Activated CD4-positive, alpha-beta T cell treated with anti-CD3 and anti-CD28 coated beads for 36 hours (primary cell): Measurements from ENCODE around the gene ZNF618. TPM values are rescaled to one million over a fixed set of nuclear protein-coding genes. Genes with fewer than 3 reads are reported as not detected.

Experiments used
- ATAC-seq: fragments of 200-7000 bp; cut with Tn5 transposase; one replicate; pipeline ENCODE4 v1.10.0; 2021; ENCODE audit warnings: mild to moderate bottlenecking, moderate library complexity
- CTCF ChIA-PET: fragments of 350-600 bp; sonication (Branson Sonifier 250); formaldehyde crosslinking; loops from one replicate; lab custom pipeline; 2021; ENCODE audit warnings: antibody characterized with exemption; lab: Charles Lee
- POLR2A ChIA-PET: fragments of 350-600 bp; sonication (Branson Sonifier 250); formaldehyde crosslinking; loops from one replicate; lab custom pipeline; 2021; ENCODE audit warnings: antibody characterized with exemption, inconsistent platforms; lab: Charles Lee
- DNase-seq: peaks from one replicate; pipeline ENCODE4 v3.0.0-alpha.2; 2020
- H3K27ac Mint-ChIP-seq: one replicate; pipeline ENCODE4 v1.8.0; 2021; ENCODE audit warnings: mixed read lengths
- H3K27me3 Mint-ChIP-seq: one replicate; pipeline ENCODE4 v1.8.0; 2021; ENCODE audit warnings: mixed read lengths
- H3K36me3 Mint-ChIP-seq: one replicate; pipeline ENCODE4 v1.8.0; 2021; ENCODE audit warnings: low read depth, mixed read lengths
- H3K4me1 Mint-ChIP-seq: one replicate; pipeline ENCODE4 v1.8.0; 2021; ENCODE audit warnings: mixed read lengths
- H3K4me3 Mint-ChIP-seq: one replicate; pipeline ENCODE4 v1.8.0; 2021; ENCODE audit warnings: mild to moderate bottlenecking, moderate library complexity, mixed read lengths
- H3K9me3 Mint-ChIP-seq: one replicate; pipeline ENCODE4 v1.8.0; 2021; ENCODE audit warnings: low read depth, mixed read lengths
- intact Hi-C, 2 experiments: fragments of 100-400 bp; cut with DNase I in 1 of 2; cut with micrococcal nuclease in 1 of 2; formaldehyde crosslinking; loops; one replicate each; pipeline versions ENCODE4 v1.14.2 to v1.15.1; 2022 to 2024; cut with DNase I, micrococcal nuclease
- total RNA-seq, 2 experiments: library from RNA; stranded (reverse); gene quantifications; one replicate each; pipeline ENCODE4 v1.2.3, GENCODE V29; 2021

The ZNF618 gene
- total RNA-seq, 2 experiments from 2014 or later = 0.11 TPM

DNA sequence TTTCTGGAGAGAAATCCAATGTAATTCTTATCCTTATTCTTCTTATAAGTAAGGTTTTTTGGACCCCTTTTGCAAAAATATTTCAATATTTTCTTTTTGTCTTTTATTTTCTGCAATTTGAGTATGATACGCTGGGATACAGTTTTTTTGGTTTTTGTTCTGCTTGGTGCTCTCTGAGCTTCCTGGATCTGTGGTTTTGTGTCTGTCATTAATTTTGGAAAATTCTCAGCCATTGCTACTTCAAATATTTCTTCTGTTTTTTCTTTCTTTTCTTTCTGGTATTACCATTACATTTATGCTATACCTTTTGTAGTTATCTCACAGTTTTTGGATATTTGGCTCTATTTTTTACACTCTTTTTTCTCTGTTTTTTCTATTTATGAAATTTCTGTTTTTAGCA lies 50.1 kb downstream of the ZNF618 start:
- intact Hi-C loops = no loop called here
- ChIA-PET CTCF (no interaction called here), POLR2A (no interaction called here)
- ATAC-seq (no peak), DNase-seq (no peak)
- H3K4me3 Mint-ChIP-seq = no peak overlapping the region
- no peaks in the 10 kb centered on the region for H3K4me1 Mint-ChIP-seq
- H3K27ac Mint-ChIP-seq = no peak overlapping the region
- no peaks in the 10 kb centered on the region for H3K36me3 Mint-ChIP-seq
- peaks cover 9% of the 10 kb centered on the region for H3K9me3 Mint-ChIP-seq
- peaks cover 1% of the 10 kb centered on the region for H3K27me3 Mint-ChIP-seq

DNA sequence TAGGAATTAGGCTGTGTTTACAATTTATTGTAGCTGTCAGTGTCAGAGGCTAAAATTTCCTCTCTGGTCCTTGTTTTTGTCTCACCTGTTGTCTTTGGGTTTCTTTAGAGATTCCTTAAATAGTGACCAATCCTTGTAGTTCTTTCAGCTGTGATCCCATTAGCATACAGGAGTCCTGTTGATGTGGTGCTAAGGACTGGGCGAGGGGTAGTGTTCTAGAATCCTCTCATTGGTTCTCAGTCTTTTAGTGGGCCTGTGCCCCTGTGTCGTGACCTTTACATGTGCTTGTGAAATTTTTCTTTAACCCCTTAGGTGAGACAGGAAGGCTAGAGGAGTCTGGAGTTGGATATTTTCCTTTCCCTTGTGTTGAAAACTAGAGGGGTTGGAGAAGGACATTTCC lies 51.2 kb downstream of the ZNF618 start:
- Mint-ChIP-seq H3K27ac (no peak overlapping the region), H3K27me3 (peaks cover 1% of the 10 kb centered on the region), H3K4me3 (no peak overlapping the region), H3K9me3 (peaks cover 9% of the 10 kb centered on the region), H3K36me3 (no peaks in the 10 kb centered on the region), H3K4me1 (no peaks in the 10 kb centered on the region)
- intact Hi-C loops = no loop called here
- ChIA-PET CTCF (no interaction called here), POLR2A (no interaction called here)
- DNase-seq (no peak), ATAC-seq (no peak)

DNA sequence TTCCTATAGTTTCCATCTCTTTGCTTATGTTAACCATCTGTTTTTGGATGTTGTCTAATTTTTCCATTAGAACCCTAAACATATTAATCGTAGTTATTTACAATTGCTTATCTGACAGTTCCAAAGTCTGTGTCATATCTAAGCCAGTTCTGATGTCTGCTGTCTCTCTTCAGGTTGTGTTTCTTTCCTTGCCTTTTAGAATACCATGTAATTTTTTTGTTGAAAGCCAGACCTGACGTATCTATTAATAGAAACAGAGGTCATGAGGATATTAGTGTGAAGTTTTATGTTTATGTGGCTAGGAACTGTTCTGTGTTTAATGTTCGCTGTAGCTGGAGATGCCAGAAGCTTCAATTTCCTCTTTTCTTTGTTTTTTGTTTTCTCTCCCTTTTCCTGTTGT lies 52.2 kb downstream of the ZNF618 start:
- intact Hi-C loops = no loop called here
- Mint-ChIP-seq H3K4me3 (no peak overlapping the region), H3K9me3 (peaks cover 7% of the 10 kb centered on the region), H3K36me3 (no peaks in the 10 kb centered on the region), H3K4me1 (no peaks in the 10 kb centered on the region), H3K27ac (no peak overlapping the region), H3K27me3 (peaks cover 1% of the 10 kb centered on the region)
- ATAC-seq = no peak
- no peak for DNase-seq
- CTCF ChIA-PET = no interaction called here
- POLR2A ChIA-PET = no interaction called here

DNA sequence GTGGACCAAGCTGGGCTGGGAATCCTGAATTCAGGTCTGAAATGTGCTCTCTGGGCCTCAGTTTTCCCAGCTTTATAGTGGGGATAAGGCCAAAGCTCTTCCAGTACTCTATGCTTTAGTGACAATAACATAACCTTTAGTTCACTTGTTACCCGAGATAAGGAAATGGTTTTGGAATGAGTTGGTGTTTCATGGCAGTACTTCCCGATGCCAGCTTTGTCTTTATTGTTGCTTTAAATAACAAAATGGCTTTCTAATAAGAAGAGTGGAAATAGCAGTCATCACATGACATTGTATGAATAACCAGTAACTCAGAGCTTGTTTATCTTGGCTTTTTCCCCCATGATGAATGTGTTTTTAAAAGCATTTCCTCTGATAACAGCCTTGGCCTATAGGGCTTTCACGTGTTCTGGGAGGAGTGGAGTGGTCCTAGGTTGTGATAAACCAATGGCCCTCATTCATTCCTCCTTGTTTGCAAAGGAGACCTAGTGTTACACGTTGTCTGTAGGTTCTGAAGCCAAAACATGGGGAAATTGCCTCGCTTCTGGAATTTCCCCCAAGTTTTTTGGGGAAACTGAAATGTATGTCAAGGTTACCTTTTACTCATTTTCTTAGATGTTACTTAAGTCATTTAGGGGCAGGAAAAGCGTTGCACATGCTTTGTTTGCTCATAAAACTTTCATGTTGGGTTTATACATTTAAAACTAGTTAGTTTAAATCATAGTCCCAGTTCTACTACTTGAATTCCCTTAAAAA lies 53.7 kb downstream of the ZNF618 start:
- Mint-ChIP-seq H3K4me1 (no peaks in the 10 kb centered on the region), H3K27me3 (peaks cover 1% of the 10 kb centered on the region), H3K36me3 (no peaks in the 10 kb centered on the region), H3K27ac (no peak overlapping the region), H3K9me3 (peaks cover 6% of the 10 kb centered on the region), H3K4me3 (no peak overlapping the region)
- CTCF ChIA-PET = interaction anchor here (0.9 to 1.6 kb wide), 3 partner anchors 13 to 33 kb away, joined by 3 to 5 read pairs (median 3); no protein-coding TSS in a partner anchor
- intact Hi-C loops = no loop called here
- POLR2A ChIA-PET = no interaction called here
- no peak for DNase-seq
- no peak for ATAC-seq

DNA sequence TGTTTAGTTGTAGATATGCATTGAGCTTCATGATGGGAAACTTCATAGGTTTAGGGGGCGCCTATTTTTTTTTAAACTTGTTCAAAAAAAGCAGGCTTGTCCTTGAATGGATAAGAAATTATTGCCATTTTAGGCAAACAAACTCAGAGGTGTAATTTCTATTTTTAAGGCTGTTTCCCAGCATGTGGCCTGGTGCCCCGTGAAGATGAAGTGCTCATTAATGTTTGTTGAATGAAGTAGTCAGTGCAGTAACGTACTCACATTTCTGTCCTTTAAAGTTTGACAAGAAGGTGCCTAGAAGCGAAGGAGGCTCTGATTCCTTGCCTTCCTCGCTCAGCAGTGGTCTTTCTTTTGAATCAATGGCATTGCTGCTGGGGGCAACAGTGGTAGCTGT lies 54.3 kb downstream of the ZNF618 start:
- DNase-seq (no peak), ATAC-seq (no peak)
- H3K27ac Mint-ChIP-seq = no peak overlapping the region
- no peak overlapping the region for H3K4me3 Mint-ChIP-seq
- ChIA-PET CTCF (interaction anchor here (1.6 kb wide), 1 partner anchor 13 kb away, joined by 5 read pairs; no protein-coding TSS in a partner anchor), POLR2A (no interaction called here)
- H3K27me3 Mint-ChIP-seq = peaks cover 1% of the 10 kb centered on the region
- no peaks in the 10 kb centered on the region for H3K4me1 Mint-ChIP-seq
- peaks cover 6% of the 10 kb centered on the region for H3K9me3 Mint-ChIP-seq
- no peaks in the 10 kb centered on the region for H3K36me3 Mint-ChIP-seq
- intact Hi-C loops = no loop called here

DNA sequence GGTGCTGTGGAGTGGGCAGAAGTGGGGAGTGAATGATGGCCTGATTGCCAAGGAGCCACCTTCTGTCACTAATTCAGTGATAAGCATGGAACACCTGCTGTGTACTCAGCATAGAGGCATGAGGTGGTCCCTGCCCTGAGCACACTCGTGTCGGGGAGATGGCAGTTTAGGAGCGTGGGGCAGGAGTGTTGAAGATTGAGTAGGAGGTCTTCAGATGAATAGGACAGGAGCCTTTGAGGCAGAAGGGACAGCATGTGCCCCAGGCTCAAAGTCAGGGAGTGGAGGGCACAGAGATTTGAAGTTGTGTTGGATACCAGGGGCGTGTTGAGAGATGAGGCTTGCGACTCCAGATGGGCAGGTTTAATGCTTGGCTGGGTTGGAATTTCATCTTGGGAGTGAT lies 55.0 kb downstream of the ZNF618 start:
- ATAC-seq (no peak), DNase-seq (no peak)
- Mint-ChIP-seq H3K36me3 (no peaks in the 10 kb centered on the region), H3K27me3 (peaks cover 1% of the 10 kb centered on the region), H3K4me1 (no peaks in the 10 kb centered on the region), H3K9me3 (peaks cover 6% of the 10 kb centered on the region), H3K27ac (no peak overlapping the region), H3K4me3 (no peak overlapping the region)
- ChIA-PET POLR2A (no interaction called here), CTCF (no interaction called here)
- intact Hi-C loops = no loop called here

DNA sequence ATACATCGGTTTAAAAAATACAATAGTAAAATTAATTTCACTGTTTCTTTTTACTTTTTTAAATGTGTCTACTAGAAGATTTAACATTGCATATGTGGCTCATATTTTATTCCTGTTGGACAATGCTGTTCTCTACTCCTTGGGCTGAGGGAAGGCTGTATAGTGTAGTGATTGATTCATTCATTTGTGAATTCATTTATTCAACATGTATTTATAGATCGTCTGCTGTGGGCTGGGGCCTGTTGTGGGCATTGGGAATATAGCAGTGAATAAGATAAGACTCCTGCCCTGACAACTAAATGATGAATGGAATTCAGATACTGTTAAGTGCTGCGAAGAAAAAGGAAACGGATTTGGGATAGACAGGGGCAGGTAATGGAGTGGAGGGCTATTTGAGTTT lies 55.7 kb downstream of the ZNF618 start:
- Mint-ChIP-seq H3K27me3 (peaks cover 1% of the 10 kb centered on the region), H3K36me3 (no peaks in the 10 kb centered on the region)
- intact Hi-C loops = no loop called here

DNA sequence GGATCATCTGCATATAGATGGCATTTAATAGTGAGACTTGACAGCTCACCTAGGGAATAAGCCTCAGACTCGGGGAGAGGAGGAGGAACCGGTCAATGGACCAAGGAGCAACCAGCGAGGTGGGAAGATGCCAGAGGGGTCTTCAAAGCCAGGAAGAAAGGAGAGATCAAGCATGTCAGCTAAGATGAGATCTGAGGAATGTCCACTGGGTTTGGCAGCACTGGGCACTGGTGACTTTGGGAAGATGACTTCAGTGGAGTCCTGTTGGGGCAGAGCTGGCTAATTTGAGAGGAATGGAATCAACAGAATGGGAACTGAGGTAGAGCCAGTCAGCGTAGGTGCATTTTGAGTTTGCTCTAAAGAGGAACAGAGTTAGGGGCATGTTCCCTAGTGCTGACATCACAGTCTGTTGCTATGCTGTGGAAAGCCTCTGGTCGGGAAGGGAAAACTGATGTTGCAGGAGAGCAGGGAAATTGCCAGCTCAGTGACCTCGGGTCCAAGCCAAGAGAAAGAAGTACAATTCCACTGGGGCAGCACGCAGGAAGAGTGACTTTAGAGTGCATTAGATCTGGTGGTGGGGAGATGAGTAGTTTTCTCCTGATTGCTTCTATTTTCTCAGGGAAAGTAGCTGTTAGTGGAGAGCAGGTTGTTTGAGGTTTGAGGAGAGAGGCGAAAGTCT lies 56.9 kb downstream of the ZNF618 start:
- CTCF ChIA-PET = interaction anchor here (0.9 kb wide), 1 partner anchor 99 kb away, joined by 3 read pairs; no protein-coding TSS in a partner anchor

More for the DNA sequence above, 55.7 kb downstream of the ZNF618 start:
- ATAC-seq (no peak), DNase-seq (no peak)
- POLR2A ChIA-PET = no interaction called here
- Mint-ChIP-seq H3K4me1 (no peaks in the 10 kb centered on the region), H3K4me3 (no peak overlapping the region), H3K9me3 (peaks cover 6% of the 10 kb centered on the region), H3K27ac (no peak overlapping the region)
- CTCF ChIA-PET = no interaction called here

DNA sequence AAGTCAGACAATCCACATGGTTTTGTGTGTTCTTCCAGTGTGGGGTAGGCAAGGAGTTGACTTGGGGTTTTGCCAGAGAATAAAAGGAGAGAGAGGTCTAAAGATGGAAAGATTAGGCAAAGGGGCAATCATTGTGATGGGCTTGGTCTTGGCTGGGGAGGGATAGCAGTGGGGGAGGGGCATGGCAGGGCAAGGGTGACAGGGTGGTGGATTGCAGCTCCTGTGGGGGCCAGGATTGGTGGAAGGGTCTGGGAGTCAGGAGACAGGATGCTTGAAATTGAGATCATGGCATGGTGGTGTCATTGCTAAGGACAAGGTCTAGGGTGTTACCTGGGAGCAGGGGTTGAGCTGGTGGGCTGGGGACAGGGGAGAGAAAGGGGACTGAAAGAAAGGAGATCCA lies 57.6 kb downstream of the ZNF618 start:
- H3K4me1 Mint-ChIP-seq = no peaks in the 10 kb centered on the region
- no peak overlapping the region for H3K4me3 Mint-ChIP-seq
- intact Hi-C loops = no loop called here
- peaks cover 1% of the 10 kb centered on the region for H3K27me3 Mint-ChIP-seq
- CTCF ChIA-PET = interaction anchor here (0.9 kb wide), 1 partner anchor 99 kb away, joined by 3 read pairs; no protein-coding TSS in a partner anchor
- H3K9me3 Mint-ChIP-seq = no peaks in the 10 kb centered on the region
- DNase-seq (no peak), ATAC-seq (no peak)
- POLR2A ChIA-PET = no interaction called here
- no peaks in the 10 kb centered on the region for H3K36me3 Mint-ChIP-seq
- no peak overlapping the region for H3K27ac Mint-ChIP-seq

More for the DNA sequence above, 56.9 kb downstream of the ZNF618 start:
- Mint-ChIP-seq H3K4me3 (no peak overlapping the region), H3K36me3 (no peaks in the 10 kb centered on the region), H3K9me3 (peaks cover 3% of the 10 kb centered on the region), H3K27me3 (peaks cover 1% of the 10 kb centered on the region), H3K4me1 (no peaks in the 10 kb centered on the region), H3K27ac (no peak overlapping the region)
- DNase-seq (no peak), ATAC-seq (no peak)
- intact Hi-C loops = no loop called here
- POLR2A ChIA-PET = no interaction called here

DNA sequence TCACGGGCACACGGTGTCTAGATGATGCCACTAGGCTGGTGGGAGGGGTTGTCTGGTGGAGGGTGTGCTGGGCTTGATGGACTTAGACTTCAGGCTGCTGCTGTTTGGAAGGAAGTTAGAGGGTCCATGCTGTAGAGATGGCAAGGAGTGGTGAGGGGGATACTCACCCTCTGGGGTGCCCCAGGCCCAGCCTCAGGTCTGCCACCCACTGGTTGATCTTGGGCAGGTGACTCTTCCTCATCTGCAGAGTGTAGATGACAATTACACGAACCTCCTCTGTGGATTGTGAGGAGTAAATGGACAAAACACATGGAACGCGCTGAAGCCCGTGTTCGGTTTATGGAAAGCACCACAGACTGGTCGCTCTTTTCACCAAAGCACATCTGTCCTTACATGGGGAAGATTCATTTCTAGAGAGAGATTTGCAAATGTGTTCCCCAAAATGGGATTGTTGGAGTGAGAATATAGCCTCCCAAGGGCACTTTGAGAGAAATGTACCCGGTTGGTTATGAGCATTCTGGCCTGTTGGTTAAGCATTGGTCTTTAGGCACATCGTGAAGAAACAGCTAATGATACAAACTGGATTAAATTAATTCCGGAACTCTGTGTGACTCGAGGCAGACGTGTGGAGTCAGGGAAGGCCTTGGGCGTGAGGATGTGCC lies 58.2 kb downstream of the ZNF618 start:
- H3K9me3 Mint-ChIP-seq = no peaks in the 10 kb centered on the region
- H3K27me3 Mint-ChIP-seq = peaks cover 1% of the 10 kb centered on the region
- H3K4me1 Mint-ChIP-seq = no peaks in the 10 kb centered on the region
- CTCF ChIA-PET = interaction anchor here (1.1 kb wide), 1 partner anchor 13 kb away, joined by 4 read pairs; no protein-coding TSS in a partner anchor
- no peak for DNase-seq
- no peak for ATAC-seq
- POLR2A ChIA-PET = no interaction called here
- H3K4me3 Mint-ChIP-seq = no peak overlapping the region
- no peak overlapping the region for H3K27ac Mint-ChIP-seq
- intact Hi-C loops = no loop called here
- H3K36me3 Mint-ChIP-seq = no peaks in the 10 kb centered on the region

DNA sequence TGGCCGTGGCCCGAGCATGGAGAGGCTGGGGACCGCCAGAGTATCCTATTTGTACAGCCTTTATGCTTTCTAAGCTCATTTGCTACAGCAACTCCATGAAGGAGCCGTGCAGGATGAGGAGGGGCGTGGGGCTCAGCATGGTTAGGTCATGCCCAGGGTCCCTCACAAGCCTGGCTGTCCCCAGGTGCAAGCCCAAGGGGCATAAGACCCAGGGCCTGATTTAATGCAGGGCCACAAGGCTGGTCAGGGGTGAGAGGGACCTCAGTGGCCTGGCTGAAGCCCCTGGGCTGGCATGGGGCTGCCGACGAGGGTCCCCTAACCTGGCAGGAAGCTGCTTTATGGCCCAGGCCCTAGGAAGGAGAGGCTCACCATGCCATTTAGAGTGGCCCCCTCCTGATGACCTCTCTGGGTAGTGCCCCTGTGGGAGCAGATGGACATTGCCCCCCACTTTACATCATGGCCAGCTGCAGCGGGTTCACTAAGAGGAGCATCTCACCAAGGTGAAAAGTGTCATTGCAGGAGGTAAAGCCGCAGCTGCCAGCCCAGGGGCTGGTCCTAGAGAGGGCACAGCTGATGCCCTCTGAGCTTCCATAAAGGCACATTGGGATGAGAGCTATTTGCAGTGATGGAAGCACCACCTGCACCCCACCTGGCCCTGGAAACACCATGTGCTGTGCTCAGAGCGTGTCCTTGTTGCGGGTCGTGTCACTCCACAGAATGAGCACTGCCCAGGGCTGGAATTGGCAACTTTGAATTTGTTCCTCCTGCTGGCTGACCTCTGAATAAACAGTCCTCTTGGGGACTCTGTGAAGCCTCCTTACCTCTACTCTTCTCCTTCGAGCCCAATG lies 58.9 kb downstream of the ZNF618 start:
- POLR2A ChIA-PET = no interaction called here
- CTCF ChIA-PET = interaction anchor here (1.1 kb wide), 1 partner anchor 14 kb away, joined by 4 read pairs; no protein-coding TSS in a partner anchor
- DNase-seq = no peak
- H3K9me3 Mint-ChIP-seq = no peaks in the 10 kb centered on the region
- ATAC-seq = no peak
- no peaks in the 10 kb centered on the region for H3K4me1 Mint-ChIP-seq
- H3K36me3 Mint-ChIP-seq = no peaks in the 10 kb centered on the region
- H3K27ac Mint-ChIP-seq = no peak overlapping the region
- no peak overlapping the region for H3K4me3 Mint-ChIP-seq
- intact Hi-C loops = no loop called here
- H3K27me3 Mint-ChIP-seq = no peaks in the 10 kb centered on the region
